ENCODE results near the gene IFNAR2.

DNA sequence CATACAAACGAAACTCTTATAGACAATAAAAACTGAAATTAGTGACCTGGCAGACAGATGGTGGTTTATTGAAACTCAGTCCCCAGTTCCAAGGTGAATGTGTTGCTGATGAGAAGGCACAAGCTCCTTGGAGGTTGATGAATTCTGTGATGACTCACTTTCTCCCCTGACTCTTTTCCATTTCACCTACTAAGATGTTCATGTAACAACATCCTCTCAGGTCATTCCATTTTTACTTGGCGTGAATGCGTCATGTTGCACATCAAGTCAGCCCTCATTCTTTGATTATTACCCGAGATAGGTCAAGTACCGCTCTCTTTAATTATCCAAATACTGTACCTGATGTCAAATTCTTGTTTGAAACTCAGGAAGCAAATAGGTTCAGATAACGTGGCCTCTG, 26.3 kb downstream of the IFNAR2 start:
- TF ChIP-seq, protein P1, sequence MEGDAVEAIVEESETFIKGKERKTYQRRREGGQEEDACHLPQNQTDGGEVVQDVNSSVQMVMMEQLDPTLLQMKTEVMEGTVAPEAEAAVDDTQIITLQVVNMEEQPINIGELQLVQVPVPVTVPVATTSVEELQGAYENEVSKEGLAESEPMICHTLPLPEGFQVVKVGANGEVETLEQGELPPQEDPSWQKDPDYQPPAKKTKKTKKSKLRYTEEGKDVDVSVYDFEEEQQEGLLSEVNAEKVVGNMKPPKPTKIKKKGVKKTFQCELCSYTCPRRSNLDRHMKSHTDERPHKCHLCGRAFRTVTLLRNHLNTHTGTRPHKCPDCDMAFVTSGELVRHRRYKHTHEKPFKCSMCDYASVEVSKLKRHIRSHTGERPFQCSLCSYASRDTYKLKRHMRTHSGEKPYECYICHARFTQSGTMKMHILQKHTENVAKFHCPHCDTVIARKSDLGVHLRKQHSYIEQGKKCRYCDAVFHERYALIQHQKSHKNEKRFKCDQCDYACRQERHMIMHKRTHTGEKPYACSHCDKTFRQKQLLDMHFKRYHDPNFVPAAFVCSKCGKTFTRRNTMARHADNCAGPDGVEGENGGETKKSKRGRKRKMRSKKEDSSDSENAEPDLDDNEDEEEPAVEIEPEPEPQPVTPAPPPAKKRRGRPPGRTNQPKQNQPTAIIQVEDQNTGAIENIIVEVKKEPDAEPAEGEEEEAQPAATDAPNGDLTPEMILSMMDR (IDR thresholded peaks at IDR 0.05; ENCODE audit: low read depth, low read length) = no peak
- TF ChIP-seq, protein P2, sequence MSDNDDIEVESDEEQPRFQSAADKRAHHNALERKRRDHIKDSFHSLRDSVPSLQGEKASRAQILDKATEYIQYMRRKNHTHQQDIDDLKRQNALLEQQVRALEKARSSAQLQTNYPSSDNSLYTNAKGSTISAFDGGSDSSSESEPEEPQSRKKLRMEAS (IDR thresholded peaks at IDR 0.05; ENCODE audit: low read depth, low read length) = no peak

All from NB4 (cell line).